ENCODE results near the gene IGFL1.
"Not testable (repeated sequence)": the region's sequence is repeated elsewhere in the genome, so short reads cannot be mapped to it uniquely, and the experiment has no call there.

DNA sequence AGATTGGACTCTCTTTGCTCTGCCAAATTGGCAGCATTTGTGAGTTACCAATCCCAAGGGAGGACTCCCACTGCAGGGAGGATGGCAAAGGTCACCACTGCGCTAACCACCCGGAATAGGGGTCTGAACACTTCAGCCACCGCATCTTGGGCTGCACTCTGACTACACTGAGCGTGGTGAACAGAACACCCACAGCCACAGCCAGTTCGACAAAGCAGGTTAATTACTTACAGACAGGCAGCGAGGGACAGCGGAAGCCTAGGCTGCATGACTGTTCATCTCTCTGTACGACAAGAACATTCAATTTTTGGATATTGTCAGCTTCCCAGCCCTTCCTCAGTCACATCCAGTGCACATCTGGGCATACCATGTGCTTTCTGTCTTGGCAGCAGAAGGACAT is 21.7 kb upstream of the IGFL1 start:
- TF ChIP-seq, protein P1, sequence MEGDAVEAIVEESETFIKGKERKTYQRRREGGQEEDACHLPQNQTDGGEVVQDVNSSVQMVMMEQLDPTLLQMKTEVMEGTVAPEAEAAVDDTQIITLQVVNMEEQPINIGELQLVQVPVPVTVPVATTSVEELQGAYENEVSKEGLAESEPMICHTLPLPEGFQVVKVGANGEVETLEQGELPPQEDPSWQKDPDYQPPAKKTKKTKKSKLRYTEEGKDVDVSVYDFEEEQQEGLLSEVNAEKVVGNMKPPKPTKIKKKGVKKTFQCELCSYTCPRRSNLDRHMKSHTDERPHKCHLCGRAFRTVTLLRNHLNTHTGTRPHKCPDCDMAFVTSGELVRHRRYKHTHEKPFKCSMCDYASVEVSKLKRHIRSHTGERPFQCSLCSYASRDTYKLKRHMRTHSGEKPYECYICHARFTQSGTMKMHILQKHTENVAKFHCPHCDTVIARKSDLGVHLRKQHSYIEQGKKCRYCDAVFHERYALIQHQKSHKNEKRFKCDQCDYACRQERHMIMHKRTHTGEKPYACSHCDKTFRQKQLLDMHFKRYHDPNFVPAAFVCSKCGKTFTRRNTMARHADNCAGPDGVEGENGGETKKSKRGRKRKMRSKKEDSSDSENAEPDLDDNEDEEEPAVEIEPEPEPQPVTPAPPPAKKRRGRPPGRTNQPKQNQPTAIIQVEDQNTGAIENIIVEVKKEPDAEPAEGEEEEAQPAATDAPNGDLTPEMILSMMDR (IDR thresholded peaks at IDR 0.05; ENCODE audit: low read length): not testable (repeated sequence)
- not testable (repeated sequence) for TF ChIP-seq EZH2 (IDR thresholded peaks at IDR 0.05; ENCODE audit: borderline replicate concordance, low read length)

Measured in OCI-LY1 (cell line).